ENCODE data around the gene SNRPA. TPM values are rescaled to one million over a fixed set of nuclear protein-coding genes. Genes with fewer than 3 reads are reported as not detected.

The SNRPA gene
- total and polyA plus RNA-seq, 9 donors = 48.9 to 83.9 (median 72.4) TPM

DNA sequence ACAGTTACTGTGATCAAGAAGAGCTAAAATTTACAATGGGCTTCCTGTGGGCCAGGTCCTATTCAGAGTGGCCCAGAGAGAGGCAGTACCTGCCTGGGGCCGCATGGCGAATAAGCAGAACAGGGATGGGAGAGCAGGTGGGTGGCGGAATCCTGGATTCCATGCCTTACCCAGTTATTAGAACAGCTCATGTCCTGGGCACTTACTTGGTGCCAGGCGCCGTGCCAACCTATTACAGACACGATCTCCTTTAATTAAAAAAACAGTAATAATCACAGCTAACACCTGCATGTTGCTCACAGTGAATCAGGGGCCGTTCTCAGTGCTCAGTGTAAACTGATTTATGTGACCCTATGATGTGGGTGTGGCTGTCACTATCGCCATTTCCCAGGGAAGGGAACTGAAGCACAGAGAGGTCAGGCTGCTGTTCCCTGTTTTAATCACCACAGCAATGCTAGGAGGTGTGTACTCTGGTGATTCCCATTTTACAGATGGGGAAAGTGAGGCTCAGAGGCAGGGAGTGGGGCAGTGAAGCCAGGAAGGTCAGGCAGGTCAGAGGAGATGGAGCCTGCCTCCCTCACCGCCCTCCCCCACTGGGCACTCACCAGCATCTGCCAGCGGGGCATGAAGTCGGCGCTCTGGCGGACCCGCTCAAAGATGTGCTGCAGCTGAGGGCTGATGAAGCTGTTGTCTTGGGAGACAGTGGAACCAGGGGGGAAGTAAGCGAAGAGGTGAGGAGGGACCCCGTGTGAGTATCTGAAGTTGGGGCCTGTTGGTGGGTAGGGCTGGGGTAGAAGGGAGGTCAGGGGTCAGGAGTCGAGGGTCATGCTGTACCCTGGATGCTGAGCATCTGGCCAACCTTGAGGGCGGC is 46.3 kb upstream of the SNRPA start:
- no peaks in the 10 kb centered on the region for H3K4me1 ChIP-seq (ENCODE audit: insufficient read depth)
- H3K27me3 ChIP-seq = no peaks in the 10 kb centered on the region
- 89 to 91% (median 89%) methylated on average over 18 of the region's 18 CpGs for WGBS, 3 donors
- no peak overlapping the region for H3K4me3 ChIP-seq
- no peak for TF ChIP-seq EP300 (IDR thresholded peaks at IDR 0.05)
- TF ChIP-seq, protein P1, sequence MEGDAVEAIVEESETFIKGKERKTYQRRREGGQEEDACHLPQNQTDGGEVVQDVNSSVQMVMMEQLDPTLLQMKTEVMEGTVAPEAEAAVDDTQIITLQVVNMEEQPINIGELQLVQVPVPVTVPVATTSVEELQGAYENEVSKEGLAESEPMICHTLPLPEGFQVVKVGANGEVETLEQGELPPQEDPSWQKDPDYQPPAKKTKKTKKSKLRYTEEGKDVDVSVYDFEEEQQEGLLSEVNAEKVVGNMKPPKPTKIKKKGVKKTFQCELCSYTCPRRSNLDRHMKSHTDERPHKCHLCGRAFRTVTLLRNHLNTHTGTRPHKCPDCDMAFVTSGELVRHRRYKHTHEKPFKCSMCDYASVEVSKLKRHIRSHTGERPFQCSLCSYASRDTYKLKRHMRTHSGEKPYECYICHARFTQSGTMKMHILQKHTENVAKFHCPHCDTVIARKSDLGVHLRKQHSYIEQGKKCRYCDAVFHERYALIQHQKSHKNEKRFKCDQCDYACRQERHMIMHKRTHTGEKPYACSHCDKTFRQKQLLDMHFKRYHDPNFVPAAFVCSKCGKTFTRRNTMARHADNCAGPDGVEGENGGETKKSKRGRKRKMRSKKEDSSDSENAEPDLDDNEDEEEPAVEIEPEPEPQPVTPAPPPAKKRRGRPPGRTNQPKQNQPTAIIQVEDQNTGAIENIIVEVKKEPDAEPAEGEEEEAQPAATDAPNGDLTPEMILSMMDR (IDR thresholded peaks at IDR 0.05) = no peak
- no peak for TF ChIP-seq POLR2A (IDR thresholded peaks at IDR 0.05)
- H3K36me3 ChIP-seq = no peaks in the 10 kb centered on the region
- no peaks in the 10 kb centered on the region for H3K9me3 ChIP-seq
- no peak for DNase-seq
- intact Hi-C loops (cut with DNase I) = no loop called here
- H3K27ac ChIP-seq = no peak overlapping the region

DNA sequence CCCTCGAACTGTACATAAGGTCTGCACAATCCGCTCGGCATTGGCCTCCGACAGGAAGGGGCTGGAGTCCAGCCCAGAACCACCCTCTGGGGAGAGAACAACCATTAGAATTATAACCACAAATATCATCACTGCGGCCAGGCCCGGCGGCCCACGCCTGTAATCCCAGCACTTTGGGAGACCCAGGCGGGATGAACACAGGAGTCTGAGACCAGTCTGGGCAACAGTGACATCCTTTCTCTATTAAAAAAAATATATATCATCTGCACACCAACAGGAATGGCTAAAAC is 45.7 kb upstream of the SNRPA start:
- DNase-seq = no peak

DNA sequence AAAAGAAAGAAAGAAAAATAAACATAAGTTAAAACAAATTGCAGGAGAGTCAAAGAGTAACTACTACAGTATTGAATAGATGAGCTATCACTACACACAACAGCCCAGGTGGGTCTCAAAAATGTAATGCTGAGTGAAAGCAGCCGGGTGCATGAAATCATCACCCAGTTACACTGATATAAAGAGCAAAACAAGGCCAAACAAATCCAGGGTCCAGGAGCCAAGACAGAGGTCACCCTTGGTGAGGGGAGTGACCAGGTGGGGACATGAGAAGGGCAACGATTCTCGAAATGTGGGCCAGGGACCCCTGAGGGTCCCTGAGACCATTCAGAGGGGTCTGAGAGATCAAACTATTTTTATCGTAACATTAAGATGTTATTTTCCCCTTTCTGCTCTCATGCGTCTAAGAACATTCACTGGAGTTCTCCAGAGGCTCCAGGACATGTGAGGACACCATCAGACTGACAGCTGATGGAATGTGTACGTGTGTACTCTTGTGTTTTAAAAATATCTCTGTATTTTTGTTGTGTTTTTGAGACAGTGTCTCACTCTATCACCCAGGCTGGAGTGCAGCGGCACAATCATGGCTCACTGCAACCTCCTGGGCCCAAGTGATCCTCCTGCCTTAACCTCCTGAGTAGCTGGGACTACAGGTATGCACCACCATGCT is 44.9 kb upstream of the SNRPA start:
- Histone ChIP-seq H3K27me3 (no peaks in the 10 kb centered on the region), H3K9me3 (no peaks in the 10 kb centered on the region), H3K36me3 (no peaks in the 10 kb centered on the region), H3K4me3 (no peak overlapping the region), H3K27ac (no peak overlapping the region), H3K4me1 (ENCODE audit: insufficient read depth) (no peaks in the 10 kb centered on the region)
- intact Hi-C loops (cut with DNase I) = no loop called here
- TF ChIP-seq POLR2A (IDR thresholded peaks at IDR 0.05) = no peak
- TF ChIP-seq EP300 (IDR thresholded peaks at IDR 0.05) = no peak
- TF ChIP-seq, protein P1 (IDR thresholded peaks at IDR 0.05) = no peak
- DNase-seq = no peak
- WGBS, 3 donors = 73 to 80% (median 76%) methylated on average over 7 of the region's 7 CpGs

More for the DNA sequence above, 45.7 kb upstream of the SNRPA start:
- Histone ChIP-seq H3K27me3 (no peaks in the 10 kb centered on the region), H3K9me3 (no peaks in the 10 kb centered on the region), H3K4me1 (ENCODE audit: insufficient read depth) (no peaks in the 10 kb centered on the region), H3K27ac (no peak overlapping the region), H3K36me3 (no peaks in the 10 kb centered on the region), H3K4me3 (no peak overlapping the region)
- 77 to 88% (median 85%) methylated on average over 9 of the region's 9 CpGs for WGBS, 3 donors
- TF ChIP-seq EP300 (IDR thresholded peaks at IDR 0.05) (no peak), POLR2A (IDR thresholded peaks at IDR 0.05) (no peak)
- TF ChIP-seq, protein P1 (IDR thresholded peaks at IDR 0.05) = no peak
- intact Hi-C loops (cut with DNase I) = no loop called here

DNA sequence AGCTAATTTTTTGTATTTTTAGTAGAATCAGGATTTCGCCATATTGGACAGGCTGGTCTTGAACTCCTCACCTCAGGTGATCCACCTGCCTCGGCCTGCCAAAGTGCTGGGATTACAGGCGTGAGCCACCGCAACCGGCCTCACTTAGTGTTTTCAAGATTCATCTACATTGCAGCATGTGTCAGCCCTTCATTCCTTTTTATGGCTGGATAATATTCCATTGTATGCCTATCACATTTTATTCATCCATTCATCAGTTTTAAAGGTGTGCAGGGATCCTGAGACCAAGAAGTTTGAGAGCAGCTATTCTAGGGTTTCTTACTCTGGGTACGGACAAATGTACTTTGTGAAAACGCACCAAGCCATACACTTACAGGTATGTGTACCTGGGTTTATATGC is 43.4 kb upstream of the SNRPA start:
- 95 to 99% (median 96%) methylated on average over 7 of the region's 7 CpGs for WGBS, 3 donors
- Histone ChIP-seq H3K4me3 (no peak overlapping the region), H3K27me3 (no peaks in the 10 kb centered on the region), H3K36me3 (no peaks in the 10 kb centered on the region), H3K27ac (no peak overlapping the region), H3K9me3 (no peaks in the 10 kb centered on the region), H3K4me1 (ENCODE audit: insufficient read depth) (no peaks in the 10 kb centered on the region)
- DNase-seq = no peak
- intact Hi-C loops (cut with DNase I) = no loop called here
- no peak for TF ChIP-seq EP300 (IDR thresholded peaks at IDR 0.05)
- TF ChIP-seq, protein P1 (IDR thresholded peaks at IDR 0.05) = no peak
- TF ChIP-seq POLR2A (IDR thresholded peaks at IDR 0.05) = no peak

Measured in ovary (tissue), 9 donors.